Measurements from ENCODE around the gene GMEB1.
"Not testable (repeated sequence)": the region's sequence is repeated elsewhere in the genome, so short reads cannot be mapped to it uniquely, and the experiment has no call there.

The GMEB1 gene

DNA sequence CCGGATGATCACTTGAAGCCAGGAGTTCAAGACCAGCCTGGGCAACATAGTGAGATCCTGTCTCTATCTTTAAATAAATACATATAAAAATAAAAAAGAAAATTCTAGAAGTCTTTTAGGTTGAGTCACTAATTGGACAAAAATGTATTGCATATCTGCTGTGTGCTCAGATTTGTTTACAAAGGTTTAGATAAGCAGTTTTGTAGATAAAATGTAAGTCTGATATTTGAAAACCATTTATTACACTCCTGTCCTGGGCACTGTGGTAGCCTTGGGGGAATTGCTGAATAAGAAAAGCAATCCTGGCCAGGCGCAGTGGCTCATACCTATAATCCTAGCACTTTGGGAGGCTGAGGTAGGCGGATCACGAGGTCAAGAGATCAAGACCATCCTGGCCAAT lies 11.6 kb downstream of the GMEB1 start:
- H3K27ac ChIP-seq = 0 out of 2 replicates have a peak overlapping the region, but pooled peaks have one; percentile 5
- TF ChIP-seq CTCF (IDR thresholded peaks at IDR 0.05) = no peak
- no peak for TF ChIP-seq ZFX (IDR thresholded peaks at IDR 0.05; ENCODE audit: borderline replicate concordance)

- TF ChIP-seq CTCF (IDR thresholded peaks at IDR 0.05) (no peak), ZFX (IDR thresholded peaks at IDR 0.05; ENCODE audit: borderline replicate concordance) (no peak)
- no peak overlapping the region for H3K27ac ChIP-seq
Observed at GRCh38 chr1:28682840-28683239, 14.3 kb downstream of the GMEB1 start.

GRCh38 chr1:28684937-28685336 lies 16.4 kb downstream of the GMEB1 start:
- no peak overlapping the region for H3K27ac ChIP-seq
- TF ChIP-seq CTCF (IDR thresholded peaks at IDR 0.05) (no peak), ZFX (IDR thresholded peaks at IDR 0.05; ENCODE audit: borderline replicate concordance) (no peak)

DNA sequence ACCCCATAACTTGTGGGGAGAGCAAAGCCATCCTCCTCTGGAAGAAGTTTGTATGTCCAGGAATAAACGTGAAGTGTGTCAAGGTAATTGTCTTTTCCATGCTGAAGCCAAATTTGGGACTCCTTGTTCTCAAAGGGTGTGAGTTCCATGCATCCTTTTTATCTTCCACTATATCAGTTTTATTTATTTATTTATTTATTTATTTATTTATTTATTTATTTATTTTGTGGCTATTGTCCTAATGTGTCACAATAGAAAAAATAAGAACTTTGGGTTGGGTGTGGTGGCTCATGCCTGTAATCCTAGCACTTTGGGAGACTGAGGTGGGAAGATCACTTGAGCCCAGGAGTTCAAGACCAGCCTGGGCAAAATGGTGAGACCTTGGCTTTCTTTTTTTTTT lies 23.0 kb downstream of the GMEB1 start:
- not testable (repeated sequence) for H3K27ac ChIP-seq

DNA sequence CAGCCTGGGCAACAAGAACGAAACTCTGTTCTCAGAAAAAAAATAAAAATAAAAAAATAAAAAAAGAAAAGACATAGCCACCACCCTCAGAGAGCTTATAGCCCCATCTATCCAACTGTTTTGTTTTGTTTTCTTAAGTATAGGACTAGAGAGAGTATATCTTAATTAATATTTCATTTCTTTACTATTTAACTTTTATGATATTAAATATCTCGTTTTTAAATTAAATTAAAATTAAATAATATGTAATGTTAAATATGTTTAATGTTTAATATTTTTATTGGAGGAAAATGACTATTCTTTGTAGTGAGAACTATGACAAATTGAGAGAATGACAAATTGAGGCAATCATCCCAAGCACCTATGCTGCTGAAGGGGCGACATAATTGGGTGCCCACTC lies 35.0 kb downstream of the GMEB1 start:
- TF ChIP-seq ZFX (IDR thresholded peaks at IDR 0.05; ENCODE audit: borderline replicate concordance) (no peak), CTCF (IDR thresholded peaks at IDR 0.05) (no peak)
- H3K27ac ChIP-seq = no peak overlapping the region

DNA sequence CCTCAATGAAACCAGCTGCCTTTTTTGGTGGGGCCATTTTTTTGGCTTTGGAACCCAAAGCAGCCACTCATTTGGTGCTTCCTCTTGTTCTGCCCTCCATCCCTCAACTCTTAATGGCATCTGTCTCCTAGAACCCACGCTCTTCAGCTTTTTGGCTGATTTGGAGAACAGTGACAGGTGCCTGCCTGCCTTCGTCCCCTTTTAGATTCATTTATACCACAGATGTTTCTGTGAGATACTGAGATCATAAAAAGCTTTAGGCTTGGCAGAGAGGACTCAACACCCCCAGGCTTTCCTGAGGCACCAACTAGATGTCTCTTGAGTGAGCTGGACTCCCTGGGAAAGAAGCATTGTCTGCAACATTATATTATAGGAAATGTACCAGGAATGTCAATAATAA lies 47.8 kb downstream of the GMEB1 start:
- TF ChIP-seq CTCF (IDR thresholded peaks at IDR 0.05) = no peak
- no peak for TF ChIP-seq ZFX (IDR thresholded peaks at IDR 0.05; ENCODE audit: borderline replicate concordance)
- no peak overlapping the region for H3K27ac ChIP-seq

DNA sequence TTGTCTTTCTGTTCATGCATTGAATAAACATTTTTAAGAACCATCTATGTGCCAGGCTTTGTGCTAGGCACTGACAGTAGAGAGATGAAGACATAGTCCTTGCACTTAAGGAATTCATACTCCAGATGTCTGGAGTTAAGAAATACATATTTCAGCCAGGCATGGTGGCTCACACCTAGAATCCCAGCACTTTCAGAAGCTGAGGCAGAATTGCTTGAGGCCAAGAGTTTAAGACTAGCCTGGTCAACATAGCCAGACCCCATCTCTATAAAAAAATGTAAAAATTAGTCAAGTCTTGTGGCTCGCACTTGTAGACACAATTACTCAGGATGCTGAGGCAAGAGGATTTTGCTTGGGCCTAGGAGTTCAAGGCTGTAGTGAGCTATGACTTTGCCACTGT lies 49.6 kb downstream of the GMEB1 start:
- no peak for TF ChIP-seq ZFX (IDR thresholded peaks at IDR 0.05; ENCODE audit: borderline replicate concordance)
- no peak for TF ChIP-seq CTCF (IDR thresholded peaks at IDR 0.05)
- peak overlapping the region; percentile 78 for H3K27ac ChIP-seq

DNA sequence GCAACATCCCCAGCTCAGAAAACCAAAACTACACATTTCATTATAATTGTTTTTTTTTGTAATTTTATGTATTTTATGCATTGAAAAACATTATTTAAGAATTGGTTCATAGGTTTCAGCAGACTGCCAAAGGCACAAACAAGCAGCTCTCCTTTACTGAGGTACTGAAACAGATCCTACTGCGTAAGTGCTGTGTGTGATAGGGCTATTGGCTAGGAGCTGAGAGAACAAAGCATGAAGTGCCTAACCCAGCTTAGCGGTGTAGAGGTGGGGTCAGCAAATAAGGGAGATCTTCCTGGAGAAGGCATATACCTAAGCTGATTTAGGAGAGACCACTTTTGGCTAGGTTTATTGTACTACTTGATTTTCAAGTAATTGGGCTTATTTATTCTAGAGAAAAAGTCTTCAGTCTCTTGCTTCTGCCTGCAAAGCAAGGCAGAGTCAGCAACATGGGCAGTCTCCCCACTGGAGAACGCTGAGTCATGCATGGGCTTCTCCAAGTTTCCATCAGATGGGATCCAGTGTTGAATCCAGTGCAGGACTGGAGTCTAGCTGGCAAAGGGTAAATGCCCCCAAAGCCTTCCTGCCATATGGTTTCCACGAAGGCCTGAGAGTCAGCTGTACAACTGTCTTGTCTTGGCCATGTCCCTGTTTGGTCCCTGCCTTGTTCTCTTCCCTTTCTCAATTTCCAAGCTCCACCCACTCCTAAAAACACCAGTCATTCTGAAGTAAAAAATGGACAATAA lies 50.2 kb downstream of the GMEB1 start:
- no peak for TF ChIP-seq ZFX (IDR thresholded peaks at IDR 0.05; ENCODE audit: borderline replicate concordance)
- no peak for TF ChIP-seq CTCF (IDR thresholded peaks at IDR 0.05)
- H3K27ac ChIP-seq = peak overlapping the region; percentile 78
